Stimulated activated CD8-positive, alpha-beta memory T cell treated with anti-CD3 and anti-CD28 coated beads, Interleukin-7, amount 100 ng/mL, for 1 hour (primary cell): ENCODE results near the gene EFL1.

Experiments used
- DNase-seq, 2 donors: peaks; one replicate each; pipeline ENCODE4 v3.0.0-alpha.2; 2020; ENCODE audit warnings: low read depth in 2 of 2

EFL1 gene

GRCh38 chr15:82159922-82160321 lies 102.6 kb downstream of the EFL1 start:
- DNase-seq: no peak

DNA sequence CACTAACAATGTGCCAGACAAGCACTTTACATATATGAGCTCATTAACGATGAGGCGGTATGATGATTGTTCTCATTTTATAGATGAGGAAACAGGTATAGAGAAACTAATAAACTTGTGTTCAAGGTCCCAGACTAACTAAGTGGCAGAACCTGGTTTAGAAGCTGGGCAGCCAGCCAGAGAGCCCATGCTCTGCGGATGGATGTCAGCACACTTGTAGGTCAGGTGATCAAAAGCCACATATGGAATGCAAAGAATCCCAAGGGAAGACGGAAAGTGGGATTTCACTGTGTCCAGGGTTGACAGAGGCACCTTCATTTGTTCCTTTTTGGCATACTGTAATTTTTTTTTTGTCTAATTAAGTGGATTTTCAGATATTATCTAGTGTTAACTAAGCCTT lies 103.7 kb downstream of the EFL1 start:
- DNase-seq: no peak

DNA sequence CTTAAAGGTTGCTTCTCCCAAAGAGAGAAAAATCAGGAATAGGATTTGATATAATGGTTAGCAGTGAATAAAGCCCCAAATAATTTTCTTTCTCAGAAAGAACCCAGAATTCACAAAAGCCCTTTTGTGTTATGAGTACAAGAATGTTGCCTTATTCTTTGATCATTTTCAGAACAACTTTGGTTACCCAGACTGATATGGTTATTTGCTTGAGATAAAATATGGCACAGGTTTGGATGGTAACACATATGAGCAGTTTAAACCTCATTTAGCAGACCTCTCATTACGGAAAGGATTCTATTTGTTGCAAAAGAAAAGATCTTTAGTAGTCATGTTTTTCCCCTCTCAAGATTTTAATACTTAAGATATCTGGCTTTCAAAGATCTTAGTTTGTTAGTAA lies 111.9 kb downstream of the EFL1 start:
- DNase-seq: no peak

GRCh38 chr15:82146990-82147461 lies 115.5 kb downstream of the EFL1 start:
- no peak for DNase-seq

DNA sequence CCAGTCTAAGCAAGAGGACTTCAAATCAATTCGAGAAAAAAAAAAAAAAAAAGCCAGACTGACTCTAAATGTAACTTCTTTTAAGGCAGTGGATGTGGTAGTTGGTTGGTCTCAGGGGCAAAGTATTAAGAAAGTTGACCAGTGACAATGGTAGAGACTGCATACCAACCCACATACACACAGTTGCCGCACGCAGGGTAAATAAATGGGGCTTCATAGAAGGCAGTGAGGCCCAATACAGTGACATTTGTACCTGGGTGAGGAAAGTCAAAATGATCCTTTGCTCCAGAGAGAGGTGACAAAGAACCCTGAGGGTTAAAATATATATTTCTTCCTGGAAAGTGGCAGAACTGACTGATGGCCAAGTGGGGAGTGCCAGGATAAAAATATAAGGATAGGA lies 116.0 kb downstream of the EFL1 start:
- no peak for DNase-seq

DNA sequence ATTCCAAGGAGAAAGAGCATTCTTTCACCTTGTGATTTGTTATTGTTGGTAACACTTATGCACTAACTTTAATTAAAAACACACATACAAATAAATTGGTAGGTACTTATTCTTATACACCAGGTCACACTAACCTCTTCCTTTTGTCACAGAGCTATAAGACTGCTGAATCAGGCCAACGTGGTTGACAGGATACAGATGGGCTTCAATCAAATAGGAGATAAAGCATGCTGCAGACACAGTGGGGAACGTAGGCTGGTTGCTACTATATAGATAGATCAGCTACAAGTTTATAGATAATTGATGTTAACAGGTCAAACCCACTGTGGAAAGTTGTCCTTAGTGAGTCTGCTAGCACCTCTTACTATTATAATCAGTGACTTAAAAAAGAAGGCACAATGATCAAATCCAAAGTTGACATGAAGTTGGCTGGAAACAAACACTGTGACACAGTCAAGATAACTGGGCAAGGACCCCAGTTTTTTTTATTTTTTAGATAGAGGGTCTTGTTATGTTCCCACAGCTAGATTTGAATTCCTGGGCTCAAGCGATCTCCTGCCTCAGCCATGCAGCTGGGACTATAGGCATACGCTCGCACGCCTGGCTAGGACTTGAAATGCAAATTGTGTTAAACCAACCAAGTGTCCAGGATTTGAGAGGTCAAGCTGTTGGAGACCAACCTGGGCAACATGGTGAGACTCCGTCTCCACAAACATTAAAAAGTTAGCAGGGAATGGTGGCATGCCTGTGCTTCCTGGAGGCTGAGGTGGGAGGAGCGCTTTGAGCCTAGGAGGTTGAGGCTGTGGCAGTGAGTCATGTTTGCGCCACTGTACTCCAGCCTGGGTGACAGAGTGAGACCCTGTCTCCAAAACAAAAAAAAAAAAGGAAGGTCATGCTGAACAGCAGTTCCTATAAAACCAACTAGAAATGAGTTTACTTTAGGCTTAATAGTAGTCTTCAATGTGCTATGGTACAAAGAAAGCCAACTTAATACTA lies 118.8 kb downstream of the EFL1 start:
- DNase-seq: no peak

- DNase-seq: no peak
Observed at GRCh38 chr15:82140886-82141285, 121.6 kb downstream of the EFL1 start.

DNA sequence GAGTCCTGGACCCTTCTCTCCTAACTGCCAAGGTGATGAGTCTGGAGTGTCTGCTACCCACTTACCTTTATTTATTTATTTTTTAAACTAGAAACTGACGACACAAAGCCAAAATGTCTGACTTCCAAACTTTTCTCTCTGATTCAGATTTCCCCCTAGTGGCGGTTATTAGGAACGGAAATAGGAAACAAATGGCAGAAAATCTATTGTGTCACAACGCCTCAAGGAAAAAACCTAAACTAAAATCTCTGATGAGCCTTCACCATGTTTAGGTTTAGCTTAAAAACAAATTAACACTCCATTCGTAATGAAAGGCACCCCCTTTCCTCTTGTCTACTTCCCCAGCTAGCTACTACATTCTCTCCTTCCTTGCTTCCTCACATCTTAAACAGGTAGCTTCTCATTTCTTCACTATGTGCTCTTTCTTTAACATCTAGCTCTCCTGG lies 122.7 kb downstream of the EFL1 start:
- DNase-seq: no peak

DNA sequence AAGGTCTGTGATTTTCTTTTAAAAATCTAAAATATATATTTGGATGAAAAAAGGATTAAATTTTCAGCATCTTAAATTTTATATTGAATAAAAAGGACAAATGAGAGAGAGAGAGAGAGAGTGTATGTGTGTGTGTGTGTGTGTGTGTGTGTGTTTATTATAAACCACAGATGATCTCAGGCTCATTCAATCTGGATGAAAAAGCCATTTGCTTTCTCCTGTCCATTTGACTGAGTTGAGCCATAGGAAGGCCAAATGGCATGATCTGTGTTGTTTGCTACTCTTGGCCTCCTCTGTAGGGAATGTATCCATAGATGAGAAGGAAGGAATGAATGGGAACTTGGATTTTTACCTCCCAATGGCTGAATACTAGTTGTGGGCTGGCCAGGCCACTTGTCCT lies 124.2 kb downstream of the EFL1 start:
- DNase-seq: no peak

DNA sequence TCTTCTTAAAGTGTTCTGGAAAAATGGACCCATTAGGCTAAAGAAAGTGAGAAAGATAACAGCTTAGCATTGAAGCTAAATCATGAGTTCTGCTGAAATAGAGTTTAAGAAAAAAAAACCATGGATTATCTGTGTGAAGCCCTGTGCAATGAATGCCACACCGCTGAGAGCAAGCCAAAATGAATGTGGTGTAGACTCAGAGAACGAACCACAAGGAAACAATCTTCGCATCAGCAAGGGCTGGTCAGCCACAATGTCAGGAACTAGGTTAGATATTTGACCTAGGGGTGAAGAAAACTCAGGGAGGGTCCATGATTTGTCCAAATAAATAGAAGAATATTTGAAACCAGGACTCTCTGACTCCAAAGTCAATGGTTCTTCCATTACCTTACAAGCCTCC lies 125.3 kb downstream of the EFL1 start:
- DNase-seq: no peak

DNA sequence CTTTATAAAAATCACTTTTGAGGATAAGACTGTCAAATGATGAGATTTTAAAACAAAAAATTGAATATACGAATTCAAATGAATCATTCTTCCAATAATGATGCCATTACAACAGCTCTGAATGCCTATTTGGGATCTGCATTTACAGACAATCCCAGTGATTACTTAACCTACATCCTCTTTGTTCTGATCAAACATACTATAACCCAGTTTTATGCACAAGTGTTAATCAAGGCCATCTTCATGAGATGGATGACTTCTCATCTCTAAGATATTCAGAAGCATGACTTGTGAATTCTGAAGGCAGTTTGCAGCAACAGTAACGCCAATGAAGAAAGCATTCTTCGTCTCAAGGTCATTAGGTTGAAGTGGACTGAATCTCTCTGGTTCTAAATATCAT lies 126.4 kb downstream of the EFL1 start:
- no peak for DNase-seq

DNA sequence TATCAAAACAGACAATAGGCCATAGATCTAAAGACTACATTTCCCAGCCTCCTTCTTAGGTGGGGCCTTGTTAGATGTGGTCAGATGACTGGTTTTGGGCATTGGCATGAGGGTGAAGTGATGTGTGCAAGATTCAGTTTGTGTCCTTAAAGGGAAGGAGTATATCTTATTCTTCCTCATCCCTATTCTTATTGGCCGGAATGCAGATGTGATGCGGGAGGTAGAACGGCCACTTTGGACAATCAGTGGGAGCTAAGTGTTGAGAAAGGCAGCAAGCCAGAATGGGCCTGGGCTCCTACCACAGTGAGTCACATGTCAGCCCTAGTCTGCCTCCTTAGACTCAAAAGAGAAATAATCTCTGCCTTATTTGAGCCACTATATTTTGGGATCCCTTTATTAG lies 126.9 kb downstream of the EFL1 start:
- no peak for DNase-seq

- DNase-seq: no peak
Observed at GRCh38 chr15:82134461-82134860, 128.1 kb downstream of the EFL1 start.

DNA sequence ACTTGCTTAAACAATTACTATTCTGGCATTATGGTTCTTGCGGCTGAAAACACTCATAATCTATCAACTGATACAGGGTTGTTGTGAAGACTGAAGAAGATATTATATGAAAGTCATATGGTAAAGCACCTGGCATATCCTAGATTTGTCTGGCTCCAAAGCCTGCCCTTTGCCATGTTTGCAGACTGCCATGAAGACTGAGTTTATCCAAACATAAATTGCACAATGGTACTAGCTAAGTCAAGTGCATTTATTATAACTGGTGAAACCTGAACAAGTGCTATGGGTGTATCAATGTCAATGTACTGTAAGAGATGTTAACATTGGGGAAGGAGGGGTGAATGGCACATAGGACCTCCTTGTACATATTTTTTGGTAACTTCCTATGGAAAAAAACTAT lies 129.3 kb downstream of the EFL1 start:
- DNase-seq: no peak

DNA sequence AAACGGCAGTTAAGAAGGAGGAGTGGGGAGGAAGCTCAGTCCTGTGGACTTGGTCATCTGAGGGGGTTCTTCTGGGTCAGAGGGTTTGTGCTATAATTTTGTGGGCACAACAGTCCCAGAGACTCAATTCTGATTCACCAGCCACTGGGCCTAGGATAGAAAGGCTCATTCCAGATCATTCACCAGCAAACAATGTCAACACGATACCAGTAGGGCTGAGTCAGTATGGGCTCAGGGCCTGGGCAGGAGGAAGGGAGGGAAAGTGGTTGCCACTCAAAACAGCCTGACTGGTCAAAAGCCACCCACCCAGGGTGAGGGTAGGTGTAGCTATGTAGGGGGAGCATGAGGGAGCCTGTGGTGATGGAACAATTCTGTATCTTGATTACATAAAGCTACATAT lies 129.8 kb downstream of the EFL1 start:
- DNase-seq: no peak

GRCh38 chr15:82132096-82132495 lies 130.4 kb downstream of the EFL1 start:
- no peak for DNase-seq

- DNase-seq: no peak
Observed at GRCh38 chr15:82130248-82130647, 132.3 kb downstream of the EFL1 start.

GRCh38 chr15:82129761-82130160 lies 132.8 kb downstream of the EFL1 start:
- DNase-seq: no peak

- DNase-seq: no peak
Observed at GRCh38 chr15:82129149-82129692, 133.3 kb downstream of the EFL1 start.

DNA sequence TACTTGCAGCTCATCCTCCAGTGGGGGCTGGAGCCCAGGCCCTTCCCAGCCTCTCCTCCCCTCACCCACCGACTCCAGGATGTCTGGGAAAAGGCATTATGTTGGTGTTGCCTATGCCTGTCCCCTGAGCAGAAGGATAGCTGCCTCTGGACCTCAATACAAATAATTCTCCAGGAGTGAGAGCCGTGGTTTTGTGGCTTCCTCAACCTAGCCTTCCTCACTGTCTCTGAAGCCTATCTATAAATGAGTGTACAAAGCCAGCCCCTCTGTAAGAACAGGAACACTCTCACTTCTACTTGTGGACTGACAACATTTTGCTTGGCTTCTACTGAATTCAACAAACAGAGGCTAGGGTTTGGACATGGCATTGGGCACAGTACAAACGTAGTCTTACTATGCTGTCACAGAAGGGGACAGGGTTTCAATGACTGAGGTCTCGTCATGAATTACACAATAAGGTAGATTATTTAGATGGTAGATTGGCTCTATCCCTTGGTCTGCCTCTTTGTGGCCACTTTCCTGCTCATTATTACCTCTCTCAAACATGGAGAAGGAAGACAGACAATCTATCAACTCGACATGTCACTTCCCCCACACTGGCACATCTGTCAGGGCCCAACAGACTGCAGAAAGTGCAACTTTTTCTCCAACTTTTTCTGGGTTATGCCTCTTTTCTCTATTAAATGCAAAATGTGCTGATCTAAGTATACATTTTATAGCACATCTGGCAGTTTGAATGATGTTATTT lies 134.0 kb downstream of the EFL1 start:
- no peak for DNase-seq

DNA sequence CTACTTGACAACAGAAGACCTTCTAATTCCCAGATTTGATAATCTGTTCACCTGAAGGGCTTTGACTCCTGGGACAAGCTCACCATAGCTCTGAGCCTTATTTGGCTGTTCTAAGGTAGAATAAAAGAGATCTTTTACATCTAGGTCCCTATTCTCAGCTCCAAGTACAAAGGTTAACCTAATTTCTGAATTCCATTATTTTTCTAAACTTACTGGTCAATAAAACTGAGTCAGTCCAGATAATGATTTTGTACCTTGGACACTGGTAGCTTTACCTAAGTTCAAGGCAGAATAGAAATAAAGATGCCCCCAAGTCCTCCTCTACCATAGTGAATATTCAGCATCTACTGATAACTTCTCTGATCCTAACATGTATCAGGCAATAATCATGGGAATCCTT lies 135.0 kb downstream of the EFL1 start:
- DNase-seq: no peak

- DNase-seq: no peak
Observed at GRCh38 chr15:82126346-82126745, 136.2 kb downstream of the EFL1 start.
